ENCODE results near the gene CR1L.
"Not testable (repeated sequence)": the region's sequence is repeated elsewhere in the genome, so short reads cannot be mapped to it uniquely, and the experiment has no call there.

CR1L gene

GRCh38 chr1:207690551-207690950 lies 45.6 kb downstream of the CR1L start:
- DNase-seq: not testable (repeated sequence)

GRCh38 chr1:207691010-207691409 lies 46.1 kb downstream of the CR1L start:
- DNase-seq: no peak

- DNase-seq: no peak
Measured at GRCh38 chr1:207691841-207692240, 46.9 kb downstream of the CR1L start.

GRCh38 chr1:207692291-207692690 lies 47.4 kb downstream of the CR1L start:
- DNase-seq: not testable (repeated sequence)

GRCh38 chr1:207695891-207696290 lies 51.0 kb downstream of the CR1L start:
- DNase-seq: no peak

GRCh38 chr1:207698822-207699483 lies 54.0 kb downstream of the CR1L start:
- DNase-seq: no peak

GRCh38 chr1:207702317-207702716 lies 57.4 kb downstream of the CR1L start:
- no peak for DNase-seq

- no peak for DNase-seq
Measured at GRCh38 chr1:207703712-207704111, 58.8 kb downstream of the CR1L start.

- DNase-seq: not testable (repeated sequence)
Measured at GRCh38 chr1:207708004-207708403, 63.1 kb downstream of the CR1L start.

- DNase-seq: no peak
Measured at GRCh38 chr1:207711285-207711684, 66.4 kb downstream of the CR1L start.

- not testable (repeated sequence) for DNase-seq
Measured at GRCh38 chr1:207712701-207713100, 67.8 kb downstream of the CR1L start.

GRCh38 chr1:207713529-207713928 lies 68.6 kb downstream of the CR1L start:
- no peak for DNase-seq

GRCh38 chr1:207719234-207719633 lies 74.3 kb downstream of the CR1L start:
- no peak for DNase-seq

- not testable (repeated sequence) for DNase-seq
Measured at GRCh38 chr1:207728200-207728858, 83.4 kb downstream of the CR1L start.

- DNase-seq: not testable (repeated sequence)
Measured at GRCh38 chr1:207737503-207738157, 92.7 kb downstream of the CR1L start.

GRCh38 chr1:207738158-207738659 lies 93.3 kb downstream of the CR1L start:
- DNase-seq: peak; percentile 57

GRCh38 chr1:207740207-207740606 lies 95.3 kb downstream of the CR1L start:
- no peak for DNase-seq

GRCh38 chr1:207742850-207743555 lies 98.1 kb downstream of the CR1L start:
- no peak for DNase-seq

GRCh38 chr1:207744000-207744534 lies 99.1 kb downstream of the CR1L start:
- DNase-seq: no peak

GRCh38 chr1:207745285-207745684 lies 100.4 kb downstream of the CR1L start:
- DNase-seq: no peak

- no peak for DNase-seq
Measured at GRCh38 chr1:207745839-207746767, 101.2 kb downstream of the CR1L start.
